HG03469 (cell line): ENCODE results near the gene FOXS1.
A peak's percentile ranks its signal among the peaks of the same experiment; 100 is the strongest.
"Not testable (repeated sequence)": the region's sequence is repeated elsewhere in the genome, so short reads cannot be mapped to it uniquely, and the experiment has no call there.

Experiments
- ATAC-seq: cut with Tn5 transposase; IDR thresholded peaks from one replicate; pipeline ENCODE4 v1.9.1; 2021; ENCODE audit warnings: mild to moderate bottlenecking, moderate library complexity, moderate number of reproducible peaks; ENCODE audit not compliant: unreplicated experiment

The FOXS1 gene

DNA sequence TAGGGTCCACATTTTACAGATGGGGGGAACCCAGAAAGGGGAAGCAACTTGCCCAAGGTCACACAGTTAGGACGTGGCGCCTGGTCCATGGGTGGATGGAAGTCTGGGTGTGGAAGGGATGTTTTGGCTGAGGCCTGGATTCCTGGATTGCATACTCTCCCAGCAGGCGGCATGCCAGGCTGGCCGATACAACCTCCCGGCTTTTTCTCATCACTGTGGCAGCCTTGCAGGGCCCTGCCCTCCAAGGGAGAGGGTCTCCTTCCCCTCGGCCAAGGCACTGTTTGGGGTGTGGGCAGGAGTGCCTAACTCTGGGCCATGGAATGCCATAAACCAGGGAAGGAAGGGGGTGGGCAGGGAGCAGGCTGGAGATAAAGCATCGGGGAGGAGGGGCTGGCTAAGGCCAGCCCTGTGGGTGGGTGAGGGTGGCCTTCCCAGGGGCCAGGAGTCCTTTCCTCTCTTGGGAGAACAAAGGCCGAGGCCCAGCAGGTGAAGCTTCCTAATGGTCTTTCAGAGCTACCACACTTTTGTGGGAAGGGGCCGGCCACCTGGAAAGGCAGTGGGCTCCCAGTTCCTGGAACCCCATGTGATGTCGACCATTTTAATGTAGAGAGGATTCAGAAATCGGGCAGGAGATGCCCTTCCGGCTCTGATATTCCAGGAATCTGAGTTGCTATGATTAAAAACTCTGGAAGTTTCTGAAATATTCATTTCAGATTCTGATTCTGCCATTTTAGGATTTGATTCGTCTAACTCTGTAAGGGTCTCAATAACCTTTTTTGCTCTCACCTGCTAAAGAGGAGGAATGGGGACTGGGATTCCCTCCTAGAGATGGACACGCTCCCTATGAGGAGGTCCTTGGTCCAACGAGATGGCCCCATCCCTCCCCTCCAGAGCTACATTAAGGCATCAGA is 4.2 kb downstream of the FOXS1 start:
- no peak for ATAC-seq

GRCh38 chr20:31839782-31840487 is 5.5 kb downstream of the FOXS1 start:
- no peak for ATAC-seq

- no peak for ATAC-seq
These were observed 6.6 kb downstream of the FOXS1 start for GRCh38 chr20:31838646-31839292.

DNA sequence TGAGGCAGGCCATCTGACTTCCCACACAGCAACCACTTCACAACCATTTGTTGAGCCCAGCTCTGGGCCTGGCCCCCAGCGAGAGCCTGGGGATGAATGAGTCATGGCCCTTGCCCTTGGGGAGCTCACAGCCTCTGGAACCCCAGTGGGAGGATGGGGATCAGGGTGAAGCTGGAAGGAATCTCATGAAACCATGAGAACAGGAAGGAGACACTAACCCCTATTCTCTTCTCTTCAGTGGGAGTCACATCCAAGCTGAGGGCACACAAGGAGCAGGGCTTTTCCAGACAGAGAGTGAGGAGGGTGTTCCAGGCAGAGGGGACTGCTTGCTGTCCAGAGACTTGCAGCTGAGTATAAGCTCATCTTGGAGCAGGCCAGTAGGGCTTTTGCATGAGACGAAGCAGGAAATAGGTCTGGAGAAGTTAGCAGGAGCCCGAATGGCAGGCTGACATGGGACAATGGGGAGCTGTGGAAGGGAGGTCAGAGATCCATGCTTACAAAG is 7.5 kb downstream of the FOXS1 start:
- no peak for ATAC-seq

DNA sequence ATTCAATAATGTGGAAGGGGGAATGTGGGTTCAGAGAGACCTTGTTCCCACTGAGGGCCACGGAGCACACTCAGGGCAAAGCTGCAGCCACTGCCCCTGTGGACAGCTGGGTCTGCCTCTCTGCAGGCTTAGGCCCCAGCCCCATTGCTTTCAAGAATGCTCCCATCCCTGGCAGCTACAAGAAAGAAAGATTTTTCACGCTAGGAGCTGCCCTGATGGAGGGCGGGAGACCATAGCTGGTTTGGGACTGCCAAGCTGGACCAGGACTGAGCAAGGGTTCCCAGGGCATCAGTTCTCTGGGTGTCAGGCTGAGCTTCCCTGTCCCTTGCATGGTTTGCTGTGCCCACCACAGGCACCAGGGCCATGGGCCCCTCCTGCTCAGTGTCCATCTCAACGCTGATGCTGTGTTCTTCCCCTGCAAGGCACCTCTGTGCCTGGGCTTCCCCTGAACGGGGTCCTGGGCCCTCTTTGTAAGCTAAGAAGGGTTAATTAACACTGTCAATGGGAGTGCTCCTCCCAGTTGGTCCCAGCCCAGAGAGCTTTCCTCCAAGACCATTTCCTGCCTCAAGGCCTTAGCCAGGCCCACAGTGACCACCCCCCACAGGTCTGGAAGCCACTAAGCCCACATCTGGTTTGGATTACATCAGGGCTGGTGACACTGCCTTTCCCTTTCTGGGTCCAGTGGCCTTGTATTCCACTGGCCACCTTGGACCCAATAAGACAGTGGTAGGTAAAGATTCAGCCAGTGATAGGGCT is 8.4 kb downstream of the FOXS1 start:
- no peak for ATAC-seq

DNA sequence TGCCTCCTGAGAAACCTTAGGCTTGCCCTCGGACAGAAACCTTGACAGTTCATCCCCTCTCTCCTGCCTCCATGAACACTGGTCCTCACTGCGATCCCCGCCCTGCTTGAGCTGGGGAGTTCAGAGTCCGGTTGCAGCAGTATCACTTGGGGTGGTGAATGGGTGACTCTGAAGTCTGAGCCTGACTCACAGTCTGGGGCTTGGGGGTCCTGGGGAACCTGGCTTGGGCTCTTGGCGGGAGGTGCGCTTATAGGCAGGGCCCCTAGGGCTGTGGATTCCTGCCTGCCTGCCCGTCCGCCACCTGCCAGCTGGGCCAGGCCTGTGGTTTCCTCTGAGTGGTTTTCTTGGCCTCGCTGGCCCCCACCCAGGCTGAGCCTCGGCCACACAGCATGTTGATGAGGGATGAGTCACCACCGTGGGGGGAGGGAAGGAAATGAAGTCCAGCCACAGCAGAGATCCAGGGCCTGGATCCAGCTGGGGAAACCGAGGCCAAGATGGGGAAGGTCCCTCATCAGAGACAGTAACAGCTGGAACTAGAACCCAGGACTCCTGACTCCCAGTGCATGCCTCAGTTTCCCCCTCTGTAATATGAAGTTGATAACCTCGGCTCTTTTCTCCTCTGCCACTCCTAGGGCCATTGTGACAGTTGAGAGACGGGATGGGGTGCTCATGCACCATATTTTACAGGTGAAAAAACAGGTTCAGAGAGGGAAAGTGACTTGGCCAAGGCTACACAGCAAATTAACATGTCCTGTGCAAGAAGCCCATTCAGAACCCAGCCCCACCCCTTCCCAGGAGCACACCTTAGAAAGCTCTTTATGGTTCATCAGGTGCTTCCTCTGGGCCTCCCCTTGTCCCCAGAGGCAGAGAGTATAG is 9.2 kb downstream of the FOXS1 start:
- ATAC-seq: peak; percentile 45

GRCh38 chr20:31835554-31835953 is 9.8 kb downstream of the FOXS1 start:
- no peak for ATAC-seq

DNA sequence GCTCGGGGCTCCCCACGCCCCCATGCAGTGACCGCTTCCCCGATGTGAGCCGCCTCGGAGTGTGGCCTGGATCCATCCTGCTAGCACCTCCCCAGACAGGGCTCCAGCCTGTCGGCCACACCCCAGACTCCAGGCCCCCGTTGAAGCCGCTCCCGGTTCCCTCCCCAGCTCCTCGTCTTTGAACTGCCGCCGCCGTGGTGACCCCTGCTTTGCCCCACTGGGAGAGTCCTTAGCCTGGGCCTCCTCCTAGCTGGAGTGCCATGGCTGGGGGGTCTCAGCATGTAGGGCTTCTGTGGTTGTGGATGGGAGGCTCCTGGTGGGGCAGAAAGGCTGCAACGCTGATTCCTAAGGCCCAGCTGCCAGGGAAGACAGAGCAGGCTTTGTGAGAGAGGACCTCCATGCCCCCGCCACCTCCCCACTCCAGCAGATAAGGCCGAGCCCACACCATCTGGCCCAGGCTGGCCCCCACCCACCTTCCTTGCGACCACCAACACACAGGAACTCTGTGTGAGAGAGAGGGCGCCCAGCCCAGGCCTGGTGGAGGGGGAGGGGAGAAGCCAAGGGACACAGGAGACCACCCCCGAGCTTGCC is 11.4 kb downstream of the FOXS1 start:
- no peak for ATAC-seq

- ATAC-seq: no peak
These were observed 12.1 kb downstream of the FOXS1 start for GRCh38 chr20:31833130-31833930.

- ATAC-seq: no peak
These were observed 13.6 kb downstream of the FOXS1 start for GRCh38 chr20:31831771-31832306.

GRCh38 chr20:31831211-31831610 is 14.2 kb downstream of the FOXS1 start:
- ATAC-seq: no peak

DNA sequence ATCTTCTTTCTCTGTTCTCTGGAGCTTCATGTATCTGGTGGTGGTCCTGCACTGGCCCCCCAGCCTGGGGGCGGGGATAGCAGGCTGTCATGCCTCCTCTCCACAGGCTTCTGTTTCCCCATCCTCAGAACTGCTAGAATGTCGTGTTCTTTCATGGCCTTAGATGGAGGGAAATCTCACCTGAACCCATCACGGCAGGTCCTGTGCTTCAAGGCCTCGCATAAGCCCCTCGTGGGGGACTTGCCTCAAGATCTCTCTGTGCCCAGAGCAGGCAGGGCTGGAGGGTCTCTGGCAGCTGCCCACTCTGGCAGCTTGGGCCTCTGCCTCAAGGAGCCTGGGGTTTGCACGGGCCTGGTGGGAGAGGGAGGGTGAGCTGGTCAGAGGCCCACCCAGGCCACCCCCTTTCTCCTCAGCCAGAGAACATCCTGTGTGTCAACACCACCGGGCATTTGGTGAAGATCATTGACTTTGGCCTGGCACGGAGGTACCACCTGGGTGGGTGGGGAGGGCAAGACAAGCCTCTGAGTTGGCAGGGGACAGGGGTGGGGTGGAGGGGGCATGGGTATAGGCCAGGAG is 14.9 kb downstream of the FOXS1 start:
- no peak for ATAC-seq

DNA sequence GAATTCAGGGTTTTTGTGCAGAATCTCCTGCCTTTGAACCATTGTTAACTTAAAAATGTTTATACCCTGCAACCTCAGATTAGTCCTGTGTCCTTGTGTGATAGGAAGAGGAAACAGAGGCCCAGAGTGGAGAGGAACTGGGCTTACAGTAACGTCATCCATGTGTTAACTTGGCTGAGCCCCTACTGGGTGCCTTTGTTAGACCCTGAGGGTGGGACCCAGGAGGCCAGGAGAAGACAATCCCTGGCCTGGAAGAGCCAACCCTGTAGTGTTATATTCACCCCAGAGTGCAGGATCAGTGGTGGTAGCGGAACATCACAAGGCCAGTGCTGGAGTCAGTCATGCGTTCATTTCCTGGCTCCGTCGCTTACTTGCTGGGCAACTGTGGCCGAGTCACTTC is 15.7 kb downstream of the FOXS1 start:
- no peak for ATAC-seq

- ATAC-seq: not testable (repeated sequence)
These were observed 17.4 kb downstream of the FOXS1 start for GRCh38 chr20:31828016-31828415.

DNA sequence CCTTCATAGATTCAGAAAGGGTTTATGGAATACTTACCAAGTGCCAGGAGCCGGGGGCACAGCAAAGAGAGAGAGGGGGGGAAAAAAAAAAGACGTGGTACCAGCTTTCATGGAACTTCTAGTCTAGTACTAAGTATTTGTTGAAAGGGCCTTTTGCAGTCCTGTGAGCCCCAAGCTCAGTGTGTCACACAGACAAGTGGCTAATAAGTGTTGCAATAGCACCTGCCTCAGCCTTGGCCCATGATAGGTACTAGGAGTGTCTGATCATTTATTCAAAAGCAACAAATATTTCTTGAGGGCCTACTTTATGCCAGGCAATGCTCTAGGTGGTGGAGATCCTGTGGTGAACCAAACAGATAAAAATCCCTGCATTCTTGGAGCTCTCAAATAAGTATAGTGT is 18.3 kb downstream of the FOXS1 start:
- no peak for ATAC-seq

DNA sequence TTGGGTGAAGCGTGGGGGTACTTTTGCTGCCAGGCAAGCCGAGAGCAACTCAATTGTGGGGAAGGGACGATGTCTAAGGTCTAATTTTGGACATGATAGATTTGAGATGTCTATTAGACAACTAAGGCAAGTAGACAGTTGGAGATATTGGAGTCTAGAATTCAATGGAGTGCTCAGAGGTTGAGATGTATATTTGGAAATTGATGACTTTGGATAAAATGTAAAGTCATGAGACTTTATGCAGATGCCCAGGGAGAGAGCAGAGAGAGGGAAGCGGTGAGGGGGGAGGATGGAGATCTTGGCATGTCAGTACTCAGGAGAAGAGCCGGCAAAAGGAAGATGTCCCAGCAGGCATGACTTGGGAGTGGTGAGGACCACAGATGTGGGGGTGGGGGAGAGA is 19.3 kb downstream of the FOXS1 start:
- no peak for ATAC-seq

- no peak for ATAC-seq
These were observed 20.7 kb downstream of the FOXS1 start for GRCh38 chr20:31824554-31825313.
